ENCODE results near the gene FOXD2.

The FOXD2 gene

DNA sequence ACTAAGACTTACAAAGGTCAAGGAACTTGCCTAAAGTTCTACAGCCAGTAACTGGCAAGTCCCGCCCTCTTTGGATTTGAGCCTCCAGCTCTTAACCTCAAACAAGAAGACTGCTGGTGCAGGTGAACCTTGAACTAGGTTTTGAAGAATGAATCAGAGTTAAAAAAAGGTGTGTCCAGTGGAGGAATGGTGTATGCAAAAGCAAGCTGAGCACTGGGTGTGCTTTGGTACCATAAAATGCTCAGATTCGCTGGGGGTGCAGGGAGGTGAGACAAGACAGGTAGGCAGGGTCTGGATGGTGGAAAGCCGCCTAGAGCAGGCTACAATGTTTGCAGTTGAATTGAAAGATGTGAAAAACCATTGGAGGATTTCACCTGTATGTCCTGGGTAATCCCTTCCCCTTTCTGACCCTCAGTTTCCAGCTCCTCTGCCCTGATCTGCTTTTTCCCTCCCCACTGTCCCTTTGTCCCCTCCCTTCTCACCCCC lies 39.8 kb downstream of the FOXD2 start:
- Histone ChIP-seq H3K27me3 (ENCODE audit: control insufficient read depth in 5 of 5, insufficient read depth in 4 of 5, low read length in 5 of 5) (no peaks in the 10 kb centered on the region), H3K9me3 (ENCODE audit: control insufficient read depth in 5 of 5, low read length in 5 of 5) (no peaks in the 10 kb centered on the region), H3K27ac (ENCODE audit: low read depth, low read length) (no peak overlapping the region), H3K4me1 (ENCODE audit: control insufficient read depth in 5 of 5, insufficient read depth in 5 of 5, low read length in 5 of 5) (peaks cover 0 to 16% (median 5%) of the 10 kb centered on the region in 5 donors), H3K9ac (ENCODE audit: low read length in 5 of 5) (no peak overlapping the region), H3K4me3 (ENCODE audit: low read depth in 1 of 5, low read length in 5 of 5) (no peak overlapping the region), H3K36me3 (ENCODE audit: control insufficient read depth in 5 of 5, insufficient read depth in 5 of 5, low read length in 5 of 5) (no peaks in the 10 kb centered on the region)

DNA sequence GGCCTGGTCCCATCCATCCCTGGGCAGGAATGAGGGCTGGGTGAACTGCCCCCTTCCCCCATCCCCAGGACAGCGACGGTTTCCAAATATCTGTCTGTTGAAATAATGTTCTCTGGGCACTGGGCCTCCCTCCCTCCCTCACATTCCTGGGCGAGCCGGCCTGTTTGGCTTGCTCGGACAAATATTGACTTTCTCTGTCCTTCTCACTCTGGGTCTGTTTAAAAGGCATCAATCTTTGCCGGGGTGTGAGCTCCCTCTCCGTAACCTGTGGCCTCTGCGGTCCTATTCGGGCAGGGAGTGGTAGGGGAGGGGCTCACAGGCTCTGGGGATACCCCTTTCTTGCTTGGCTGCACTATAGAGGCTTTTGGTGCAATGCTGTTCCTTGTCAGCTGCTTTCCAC lies 40.2 kb downstream of the FOXD2 start:
- Histone ChIP-seq H3K27ac (ENCODE audit: low read depth, low read length) (no peak overlapping the region), H3K27me3 (ENCODE audit: control insufficient read depth in 5 of 5, insufficient read depth in 4 of 5, low read length in 5 of 5) (no peaks in the 10 kb centered on the region), H3K9ac (ENCODE audit: low read length in 5 of 5) (no peak overlapping the region), H3K36me3 (ENCODE audit: control insufficient read depth in 5 of 5, insufficient read depth in 5 of 5, low read length in 5 of 5) (no peaks in the 10 kb centered on the region), H3K4me3 (ENCODE audit: low read depth in 1 of 5, low read length in 5 of 5) (no peak overlapping the region), H3K4me1 (ENCODE audit: control insufficient read depth in 5 of 5, insufficient read depth in 5 of 5, low read length in 5 of 5) (peaks cover 0 to 16% (median 10%) of the 10 kb centered on the region in 5 donors), H3K9me3 (ENCODE audit: control insufficient read depth in 5 of 5, low read length in 5 of 5) (no peaks in the 10 kb centered on the region)

DNA sequence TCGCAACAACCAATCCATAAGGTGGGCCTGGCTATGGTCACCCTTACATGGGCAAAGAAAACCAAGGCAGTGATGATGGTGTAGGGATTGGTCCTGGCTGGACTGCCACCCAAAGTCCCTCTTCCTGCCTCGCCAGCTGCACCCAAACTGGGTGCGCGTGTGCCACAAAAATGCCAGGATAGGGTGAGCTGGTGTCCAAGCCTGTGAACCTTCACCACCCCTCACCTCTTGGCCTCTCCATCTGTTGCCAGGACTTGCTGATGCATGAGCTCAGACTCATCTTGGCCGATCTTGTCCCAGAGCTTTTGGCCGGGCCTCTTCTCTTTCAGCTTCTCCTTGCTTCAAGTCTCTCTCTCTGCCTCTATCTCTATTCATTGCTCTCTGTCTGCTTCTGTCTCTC lies 41.8 kb downstream of the FOXD2 start:
- no peaks in the 10 kb centered on the region for H3K36me3 ChIP-seq (ENCODE audit: control insufficient read depth in 5 of 5, insufficient read depth in 5 of 5, low read length in 5 of 5)
- peaks cover 5 to 27% (median 19%) of the 10 kb centered on the region in 5 donors for H3K4me1 ChIP-seq (ENCODE audit: control insufficient read depth in 5 of 5, insufficient read depth in 5 of 5, low read length in 5 of 5)
- H3K9me3 ChIP-seq (ENCODE audit: control insufficient read depth in 5 of 5, low read length in 5 of 5) = no peaks in the 10 kb centered on the region
- H3K27me3 ChIP-seq (ENCODE audit: control insufficient read depth in 5 of 5, insufficient read depth in 4 of 5, low read length in 5 of 5) = no peaks in the 10 kb centered on the region
- no peak overlapping the region for H3K9ac ChIP-seq (ENCODE audit: low read length in 5 of 5)
- H3K27ac ChIP-seq (ENCODE audit: low read depth, low read length) = no peak overlapping the region
- H3K4me3 ChIP-seq (ENCODE audit: low read depth in 1 of 5, low read length in 5 of 5) = no peak overlapping the region

DNA sequence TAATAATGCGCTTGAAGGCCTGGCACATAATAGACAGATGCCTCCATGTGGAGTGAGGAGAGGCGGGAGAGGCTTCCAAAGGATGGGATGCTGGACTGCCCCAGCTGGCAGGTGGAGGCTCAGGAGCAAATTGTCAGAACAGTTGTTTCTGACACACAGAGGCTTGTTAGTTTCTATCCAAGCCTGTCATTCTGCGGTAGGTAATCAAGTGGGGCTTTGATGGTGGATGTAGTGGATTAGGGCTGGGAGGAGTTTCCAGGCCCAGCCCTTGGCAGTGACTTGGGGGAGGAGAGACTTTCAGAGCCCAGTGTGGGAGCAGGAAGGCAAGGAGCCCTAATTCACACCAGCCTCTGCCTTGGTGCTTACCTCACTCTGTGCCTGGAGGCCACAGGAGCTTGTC lies 44.1 kb downstream of the FOXD2 start:
- H3K9ac ChIP-seq (ENCODE audit: low read length in 5 of 5) = no peak overlapping the region

GRCh38 chr1:47482786-47483185 lies 44.9 kb downstream of the FOXD2 start:
- H3K9ac ChIP-seq (ENCODE audit: low read length in 5 of 5) = no peak overlapping the region
- no peak overlapping the region for H3K27ac ChIP-seq (ENCODE audit: low read depth, low read length)
- H3K36me3 ChIP-seq (ENCODE audit: control insufficient read depth in 5 of 5, insufficient read depth in 5 of 5, low read length in 5 of 5) = no peaks in the 10 kb centered on the region
- H3K27me3 ChIP-seq (ENCODE audit: control insufficient read depth in 5 of 5, insufficient read depth in 4 of 5, low read length in 5 of 5) = no peaks in the 10 kb centered on the region
- no peaks in the 10 kb centered on the region for H3K9me3 ChIP-seq (ENCODE audit: control insufficient read depth in 5 of 5, low read length in 5 of 5)
- H3K4me3 ChIP-seq (ENCODE audit: low read depth in 1 of 5, low read length in 5 of 5) = no peak overlapping the region
- H3K4me1 ChIP-seq (ENCODE audit: control insufficient read depth in 5 of 5, insufficient read depth in 5 of 5, low read length in 5 of 5) = peaks cover 5 to 22% (median 17%) of the 10 kb centered on the region in 5 donors

More for the DNA sequence above, 44.1 kb downstream of the FOXD2 start:
- Histone ChIP-seq H3K4me1 (ENCODE audit: control insufficient read depth in 5 of 5, insufficient read depth in 5 of 5, low read length in 5 of 5) (peaks cover 5 to 27% (median 19%) of the 10 kb centered on the region in 5 donors), H3K9me3 (ENCODE audit: control insufficient read depth in 5 of 5, low read length in 5 of 5) (no peaks in the 10 kb centered on the region), H3K27me3 (ENCODE audit: control insufficient read depth in 5 of 5, insufficient read depth in 4 of 5, low read length in 5 of 5) (no peaks in the 10 kb centered on the region), H3K36me3 (ENCODE audit: control insufficient read depth in 5 of 5, insufficient read depth in 5 of 5, low read length in 5 of 5) (no peaks in the 10 kb centered on the region), H3K27ac (ENCODE audit: low read depth, low read length) (no peak overlapping the region), H3K4me3 (ENCODE audit: low read depth in 1 of 5, low read length in 5 of 5) (no peak overlapping the region)

GRCh38 chr1:47483651-47484050 lies 45.8 kb downstream of the FOXD2 start:
- no peaks in the 10 kb centered on the region for H3K27me3 ChIP-seq (ENCODE audit: control insufficient read depth in 5 of 5, insufficient read depth in 4 of 5, low read length in 5 of 5)
- H3K9ac ChIP-seq (ENCODE audit: low read length in 5 of 5) = no peak overlapping the region
- H3K27ac ChIP-seq (ENCODE audit: low read depth, low read length) = no peak overlapping the region
- no peak overlapping the region for H3K4me3 ChIP-seq (ENCODE audit: low read depth in 1 of 5, low read length in 5 of 5)
- H3K4me1 ChIP-seq (ENCODE audit: control insufficient read depth in 5 of 5, insufficient read depth in 5 of 5, low read length in 5 of 5) = peaks cover 5 to 14% (median 9%) of the 10 kb centered on the region in 5 donors
- no peaks in the 10 kb centered on the region for H3K9me3 ChIP-seq (ENCODE audit: control insufficient read depth in 5 of 5, low read length in 5 of 5)
- no peaks in the 10 kb centered on the region for H3K36me3 ChIP-seq (ENCODE audit: control insufficient read depth in 5 of 5, insufficient read depth in 5 of 5, low read length in 5 of 5)

- Histone ChIP-seq H3K27ac (ENCODE audit: low read depth, low read length) (no peak overlapping the region), H3K27me3 (ENCODE audit: control insufficient read depth in 5 of 5, insufficient read depth in 4 of 5, low read length in 5 of 5) (peaks cover 0 to 2% (median 0%) of the 10 kb centered on the region in 5 donors), H3K4me3 (ENCODE audit: low read depth in 1 of 5, low read length in 5 of 5) (no peak overlapping the region), H3K36me3 (ENCODE audit: control insufficient read depth in 5 of 5, insufficient read depth in 5 of 5, low read length in 5 of 5) (no peaks in the 10 kb centered on the region), H3K4me1 (ENCODE audit: control insufficient read depth in 5 of 5, insufficient read depth in 5 of 5, low read length in 5 of 5) (peaks cover 5 to 14% (median 9%) of the 10 kb centered on the region in 5 donors), H3K9me3 (ENCODE audit: control insufficient read depth in 5 of 5, low read length in 5 of 5) (no peaks in the 10 kb centered on the region), H3K9ac (ENCODE audit: low read length in 5 of 5) (no peak overlapping the region)
Observed at GRCh38 chr1:47485817-47486216, 48.0 kb downstream of the FOXD2 start.

GRCh38 chr1:47487332-47487731 lies 49.5 kb downstream of the FOXD2 start:
- Histone ChIP-seq H3K4me3 (ENCODE audit: low read depth in 1 of 5, low read length in 5 of 5) (no peak overlapping the region), H3K4me1 (ENCODE audit: control insufficient read depth in 5 of 5, insufficient read depth in 5 of 5, low read length in 5 of 5) (peaks cover 5 to 14% (median 9%) of the 10 kb centered on the region in 5 donors), H3K9me3 (ENCODE audit: control insufficient read depth in 5 of 5, low read length in 5 of 5) (no peaks in the 10 kb centered on the region), H3K27me3 (ENCODE audit: control insufficient read depth in 5 of 5, insufficient read depth in 4 of 5, low read length in 5 of 5) (peaks cover 0 to 2% (median 0%) of the 10 kb centered on the region in 5 donors), H3K27ac (ENCODE audit: low read depth, low read length) (no peak overlapping the region), H3K36me3 (ENCODE audit: control insufficient read depth in 5 of 5, insufficient read depth in 5 of 5, low read length in 5 of 5) (no peaks in the 10 kb centered on the region), H3K9ac (ENCODE audit: low read length in 5 of 5) (no peak overlapping the region)

GRCh38 chr1:47487850-47488450 lies 50.1 kb downstream of the FOXD2 start:
- H3K36me3 ChIP-seq (ENCODE audit: control insufficient read depth in 5 of 5, insufficient read depth in 5 of 5, low read length in 5 of 5) = no peaks in the 10 kb centered on the region
- no peak overlapping the region for H3K9ac ChIP-seq (ENCODE audit: low read length in 5 of 5)
- peaks cover 0 to 2% (median 0%) of the 10 kb centered on the region in 5 donors for H3K27me3 ChIP-seq (ENCODE audit: control insufficient read depth in 5 of 5, insufficient read depth in 4 of 5, low read length in 5 of 5)
- no peak overlapping the region for H3K4me3 ChIP-seq (ENCODE audit: low read depth in 1 of 5, low read length in 5 of 5)
- no peaks in the 10 kb centered on the region for H3K9me3 ChIP-seq (ENCODE audit: control insufficient read depth in 5 of 5, low read length in 5 of 5)
- no peak overlapping the region for H3K27ac ChIP-seq (ENCODE audit: low read depth, low read length)
- H3K4me1 ChIP-seq (ENCODE audit: control insufficient read depth in 5 of 5, insufficient read depth in 5 of 5, low read length in 5 of 5) = peaks cover 5 to 12% (median 9%) of the 10 kb centered on the region in 5 donors

All from subcutaneous abdominal adipose tissue (tissue), 5 donors.